Mammary epithelial cell (primary cell): ENCODE data around the gene ADARB1.

ENCODE experiments used
- EZH2 ChIP-seq: IDR thresholded peaks from 2 replicates; pipeline ENCODE4 v1.6.1; 2012; ENCODE audit warnings: low read length, inconsistent platforms, borderline replicate concordance
- TF ChIP-seq, protein P1 (sequence below), 2 donors: IDR thresholded peaks in 1 of 2; conservative IDR thresholded peaks in 1 of 2; 2 replicates each; pipeline ENCODE4 v1.5.1; 2011 to 2012; ENCODE audit warnings: inconsistent platforms in 2 of 2, low read length in 2 of 2, mild to moderate bottlenecking in 2 of 2, control low read depth in 1 of 2, low read depth in 1 of 2; ENCODE audit not compliant: insufficient read depth in 1 of 2; ENCODE audit errors: extremely low read depth in 1 of 2

DNA sequence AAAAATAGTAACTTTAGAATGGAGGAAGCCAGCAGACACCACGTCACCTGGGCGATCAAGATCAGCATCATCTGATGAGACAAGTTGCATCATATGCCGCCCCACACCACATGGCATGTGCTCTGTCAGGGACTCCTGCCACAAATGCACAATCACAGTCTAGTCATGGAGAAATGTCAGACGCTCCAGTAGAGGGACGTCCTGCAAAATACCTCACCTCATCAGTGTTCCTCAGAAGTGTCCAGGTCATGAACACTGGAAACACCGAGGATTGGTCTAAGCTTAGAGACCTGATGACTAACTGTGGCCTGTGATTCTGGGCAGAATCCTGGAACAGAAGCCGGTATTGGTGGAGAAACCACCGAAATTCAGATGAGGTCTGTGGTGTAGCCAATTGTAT is 14.3 kb downstream of the ADARB1 start:
- TF ChIP-seq, protein P1, sequence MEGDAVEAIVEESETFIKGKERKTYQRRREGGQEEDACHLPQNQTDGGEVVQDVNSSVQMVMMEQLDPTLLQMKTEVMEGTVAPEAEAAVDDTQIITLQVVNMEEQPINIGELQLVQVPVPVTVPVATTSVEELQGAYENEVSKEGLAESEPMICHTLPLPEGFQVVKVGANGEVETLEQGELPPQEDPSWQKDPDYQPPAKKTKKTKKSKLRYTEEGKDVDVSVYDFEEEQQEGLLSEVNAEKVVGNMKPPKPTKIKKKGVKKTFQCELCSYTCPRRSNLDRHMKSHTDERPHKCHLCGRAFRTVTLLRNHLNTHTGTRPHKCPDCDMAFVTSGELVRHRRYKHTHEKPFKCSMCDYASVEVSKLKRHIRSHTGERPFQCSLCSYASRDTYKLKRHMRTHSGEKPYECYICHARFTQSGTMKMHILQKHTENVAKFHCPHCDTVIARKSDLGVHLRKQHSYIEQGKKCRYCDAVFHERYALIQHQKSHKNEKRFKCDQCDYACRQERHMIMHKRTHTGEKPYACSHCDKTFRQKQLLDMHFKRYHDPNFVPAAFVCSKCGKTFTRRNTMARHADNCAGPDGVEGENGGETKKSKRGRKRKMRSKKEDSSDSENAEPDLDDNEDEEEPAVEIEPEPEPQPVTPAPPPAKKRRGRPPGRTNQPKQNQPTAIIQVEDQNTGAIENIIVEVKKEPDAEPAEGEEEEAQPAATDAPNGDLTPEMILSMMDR (conservative IDR thresholded peaks at IDR 0.05 in 1 of 2, IDR thresholded peaks at IDR 0.05 in 1 of 2; ENCODE audit: extremely low read depth in 1 of 2, insufficient read depth in 1 of 2, low read depth in 1 of 2, low read length in 2 of 2) = no peak
- no peak for TF ChIP-seq EZH2
